ENCODE data around the gene DFFA.

Gene DFFA

GRCh38 chr1:10502206-10502605 lies 29.9 kb upstream of the DFFA start:
- no peak for DNase-seq (ENCODE audit: low read depth)
- no peaks in the 10 kb centered on the region for H3K4me1 ChIP-seq (ENCODE audit: control insufficient read depth, insufficient read depth, low read length)
- H3K36me3 ChIP-seq (ENCODE audit: control insufficient read depth, insufficient read depth, low read length, severe bottlenecking), result peaks cover 4% of the 10 kb centered on the region
- no peaks in the 10 kb centered on the region for H3K9me3 ChIP-seq (ENCODE audit: control insufficient read depth, low read length)
- no peaks in the 10 kb centered on the region for H3K27me3 ChIP-seq (replicated peaks; ENCODE audit: control insufficient read depth, insufficient read depth, low read length)
- no peak overlapping the region for H3K4me3 ChIP-seq (ENCODE audit: low read length)
- no peak overlapping the region for H3K9ac ChIP-seq (ENCODE audit: low read length)

- H3K27me3 ChIP-seq (replicated peaks; ENCODE audit: control insufficient read depth, insufficient read depth, low read length), result no peaks in the 10 kb centered on the region
- peaks cover 17% of the 10 kb centered on the region for H3K36me3 ChIP-seq (ENCODE audit: control insufficient read depth, insufficient read depth, low read length, severe bottlenecking)
- no peak overlapping the region for H3K4me3 ChIP-seq (ENCODE audit: low read length)
- H3K9me3 ChIP-seq (ENCODE audit: control insufficient read depth, low read length), result no peaks in the 10 kb centered on the region
- H3K4me1 ChIP-seq (ENCODE audit: control insufficient read depth, insufficient read depth, low read length), result peaks cover 15% of the 10 kb centered on the region
- DNase-seq (ENCODE audit: low read depth), result no peak
- no peak overlapping the region for H3K9ac ChIP-seq (ENCODE audit: low read length)
Observed at GRCh38 chr1:10498231-10498630, 25.9 kb upstream of the DFFA start.

GRCh38 chr1:10497109-10497508 lies 24.8 kb upstream of the DFFA start:
- no peak for DNase-seq (ENCODE audit: low read depth)
- peaks cover 15% of the 10 kb centered on the region for H3K4me1 ChIP-seq (ENCODE audit: control insufficient read depth, insufficient read depth, low read length)
- H3K4me3 ChIP-seq (ENCODE audit: low read length), result no peak overlapping the region
- peaks cover 17% of the 10 kb centered on the region for H3K36me3 ChIP-seq (ENCODE audit: control insufficient read depth, insufficient read depth, low read length, severe bottlenecking)
- H3K9ac ChIP-seq (ENCODE audit: low read length), result no peak overlapping the region
- no peaks in the 10 kb centered on the region for H3K27me3 ChIP-seq (replicated peaks; ENCODE audit: control insufficient read depth, insufficient read depth, low read length)
- H3K9me3 ChIP-seq (ENCODE audit: control insufficient read depth, low read length), result no peaks in the 10 kb centered on the region

GRCh38 chr1:10495952-10496351 lies 23.6 kb upstream of the DFFA start:
- Histone ChIP-seq H3K9ac (ENCODE audit: low read length) (no peak overlapping the region), H3K9me3 (ENCODE audit: control insufficient read depth, low read length) (no peaks in the 10 kb centered on the region), H3K4me1 (ENCODE audit: control insufficient read depth, insufficient read depth, low read length) (peaks cover 15% of the 10 kb centered on the region), H3K36me3 (ENCODE audit: control insufficient read depth, insufficient read depth, low read length, severe bottlenecking) (peaks cover 17% of the 10 kb centered on the region), H3K27me3 (replicated peaks; ENCODE audit: control insufficient read depth, insufficient read depth, low read length) (no peaks in the 10 kb centered on the region), H3K4me3 (ENCODE audit: low read length) (no peak overlapping the region)
- no peak for DNase-seq (ENCODE audit: low read depth)

- Histone ChIP-seq H3K27me3 (replicated peaks; ENCODE audit: control insufficient read depth, insufficient read depth, low read length) (no peaks in the 10 kb centered on the region), H3K36me3 (ENCODE audit: control insufficient read depth, insufficient read depth, low read length, severe bottlenecking) (peaks cover 17% of the 10 kb centered on the region), H3K4me1 (ENCODE audit: control insufficient read depth, insufficient read depth, low read length) (peaks cover 15% of the 10 kb centered on the region), H3K9me3 (ENCODE audit: control insufficient read depth, low read length) (no peaks in the 10 kb centered on the region), H3K4me3 (ENCODE audit: low read length) (peak overlapping the region; percentile 73), H3K9ac (ENCODE audit: low read length) (peak overlapping the region; percentile 76)
- no peak for DNase-seq (ENCODE audit: low read depth)
Observed at GRCh38 chr1:10495475-10495817, 23.1 kb upstream of the DFFA start.

GRCh38 chr1:10494754-10495474 lies 22.6 kb upstream of the DFFA start:
- Histone ChIP-seq H3K27me3 (replicated peaks; ENCODE audit: control insufficient read depth, insufficient read depth, low read length) (no peaks in the 10 kb centered on the region), H3K36me3 (ENCODE audit: control insufficient read depth, insufficient read depth, low read length, severe bottlenecking) (peaks cover 17% of the 10 kb centered on the region), H3K4me1 (ENCODE audit: control insufficient read depth, insufficient read depth, low read length) (peaks cover 15% of the 10 kb centered on the region), H3K9ac (ENCODE audit: low read length) (peak overlapping the region; percentile 76), H3K4me3 (ENCODE audit: low read length) (peak overlapping the region; percentile 73), H3K9me3 (ENCODE audit: control insufficient read depth, low read length) (no peaks in the 10 kb centered on the region)
- peak; percentile 86 for DNase-seq (ENCODE audit: low read depth)

GRCh38 chr1:10494418-10494753 lies 22.1 kb upstream of the DFFA start:
- Histone ChIP-seq H3K4me1 (ENCODE audit: control insufficient read depth, insufficient read depth, low read length) (peaks cover 15% of the 10 kb centered on the region), H3K4me3 (ENCODE audit: low read length) (no peak overlapping the region), H3K9me3 (ENCODE audit: control insufficient read depth, low read length) (no peaks in the 10 kb centered on the region), H3K36me3 (ENCODE audit: control insufficient read depth, insufficient read depth, low read length, severe bottlenecking) (peaks cover 17% of the 10 kb centered on the region), H3K9ac (ENCODE audit: low read length) (no peak overlapping the region), H3K27me3 (replicated peaks; ENCODE audit: control insufficient read depth, insufficient read depth, low read length) (no peaks in the 10 kb centered on the region)
- no peak for DNase-seq (ENCODE audit: low read depth)

- Histone ChIP-seq H3K9me3 (ENCODE audit: control insufficient read depth, low read length) (no peaks in the 10 kb centered on the region), H3K9ac (ENCODE audit: low read length) (no peak overlapping the region), H3K4me1 (ENCODE audit: control insufficient read depth, insufficient read depth, low read length) (peaks cover 11% of the 10 kb centered on the region), H3K36me3 (ENCODE audit: control insufficient read depth, insufficient read depth, low read length, severe bottlenecking) (no peaks in the 10 kb centered on the region), H3K27me3 (replicated peaks; ENCODE audit: control insufficient read depth, insufficient read depth, low read length) (no peaks in the 10 kb centered on the region), H3K4me3 (ENCODE audit: low read length) (no peak overlapping the region)
- DNase-seq (ENCODE audit: low read depth), result no peak
Observed at GRCh38 chr1:10490286-10490970, 18.1 kb upstream of the DFFA start.

GRCh38 chr1:10489291-10490055 lies 17.1 kb upstream of the DFFA start:
- Histone ChIP-seq H3K27me3 (replicated peaks; ENCODE audit: control insufficient read depth, insufficient read depth, low read length) (no peaks in the 10 kb centered on the region), H3K36me3 (ENCODE audit: control insufficient read depth, insufficient read depth, low read length, severe bottlenecking) (no peaks in the 10 kb centered on the region)

GRCh38 chr1:10484521-10484920 lies 12.2 kb upstream of the DFFA start:
- Histone ChIP-seq H3K9me3 (ENCODE audit: control insufficient read depth, low read length) (no peaks in the 10 kb centered on the region), H3K4me1 (ENCODE audit: control insufficient read depth, insufficient read depth, low read length) (peaks cover 15% of the 10 kb centered on the region), H3K9ac (ENCODE audit: low read length) (peak overlapping the region; percentile 4), H3K27me3 (replicated peaks; ENCODE audit: control insufficient read depth, insufficient read depth, low read length) (no peaks in the 10 kb centered on the region), H3K4me3 (ENCODE audit: low read length) (no peak overlapping the region), H3K36me3 (ENCODE audit: control insufficient read depth, insufficient read depth, low read length, severe bottlenecking) (no peaks in the 10 kb centered on the region)
- no peak for DNase-seq (ENCODE audit: low read depth)

More at GRCh38 chr1:10489291-10490055, 17.1 kb upstream of the DFFA start:
- DNase-seq (ENCODE audit: low read depth), result no peak
- Histone ChIP-seq H3K9ac (ENCODE audit: low read length) (no peak overlapping the region), H3K9me3 (ENCODE audit: control insufficient read depth, low read length) (no peaks in the 10 kb centered on the region), H3K4me3 (ENCODE audit: low read length) (no peak overlapping the region), H3K4me1 (ENCODE audit: control insufficient read depth, insufficient read depth, low read length) (peaks cover 7% of the 10 kb centered on the region)

- no peaks in the 10 kb centered on the region for H3K27me3 ChIP-seq (replicated peaks; ENCODE audit: control insufficient read depth, insufficient read depth, low read length)
- no peak overlapping the region for H3K4me3 ChIP-seq (ENCODE audit: low read length)
- no peaks in the 10 kb centered on the region for H3K9me3 ChIP-seq (ENCODE audit: control insufficient read depth, low read length)
- peaks cover 31% of the 10 kb centered on the region for H3K4me1 ChIP-seq (ENCODE audit: control insufficient read depth, insufficient read depth, low read length)
- H3K9ac ChIP-seq (ENCODE audit: low read length), result no peak overlapping the region
- H3K36me3 ChIP-seq (ENCODE audit: control insufficient read depth, insufficient read depth, low read length, severe bottlenecking), result no peaks in the 10 kb centered on the region
- no peak for DNase-seq (ENCODE audit: low read depth)
Observed at GRCh38 chr1:10480614-10481013, 8.3 kb upstream of the DFFA start.

Data from adipocyte (in vitro differentiated cells).